Measurements from ENCODE around the gene SLC35F5.
"Not testable (repeated sequence)": the region's sequence is repeated elsewhere in the genome, so short reads cannot be mapped to it uniquely, and the experiment has no call there.

The SLC35F5 gene, protein sequence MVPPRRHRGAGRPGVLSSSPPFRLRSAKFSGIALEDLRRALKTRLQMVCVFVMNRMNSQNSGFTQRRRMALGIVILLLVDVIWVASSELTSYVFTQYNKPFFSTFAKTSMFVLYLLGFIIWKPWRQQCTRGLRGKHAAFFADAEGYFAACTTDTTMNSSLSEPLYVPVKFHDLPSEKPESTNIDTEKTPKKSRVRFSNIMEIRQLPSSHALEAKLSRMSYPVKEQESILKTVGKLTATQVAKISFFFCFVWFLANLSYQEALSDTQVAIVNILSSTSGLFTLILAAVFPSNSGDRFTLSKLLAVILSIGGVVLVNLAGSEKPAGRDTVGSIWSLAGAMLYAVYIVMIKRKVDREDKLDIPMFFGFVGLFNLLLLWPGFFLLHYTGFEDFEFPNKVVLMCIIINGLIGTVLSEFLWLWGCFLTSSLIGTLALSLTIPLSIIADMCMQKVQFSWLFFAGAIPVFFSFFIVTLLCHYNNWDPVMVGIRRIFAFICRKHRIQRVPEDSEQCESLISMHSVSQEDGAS

GRCh38 chr2:113756355-113757137 is at the start of gene SLC35F5:
TSS of gene SLC35F5 (minus strand) at chr2:113756642. CDS start at chr2:113756409, 233 bp downstream.
- DNase-seq (ENCODE audit: low read depth in 2 of 2), result peak; percentile 78 to 95

- DNase-seq (ENCODE audit: low read depth in 2 of 2), result no peak
These were observed 42.9 kb upstream of the SLC35F5 start for GRCh38 chr2:113799375-113799774.

DNA sequence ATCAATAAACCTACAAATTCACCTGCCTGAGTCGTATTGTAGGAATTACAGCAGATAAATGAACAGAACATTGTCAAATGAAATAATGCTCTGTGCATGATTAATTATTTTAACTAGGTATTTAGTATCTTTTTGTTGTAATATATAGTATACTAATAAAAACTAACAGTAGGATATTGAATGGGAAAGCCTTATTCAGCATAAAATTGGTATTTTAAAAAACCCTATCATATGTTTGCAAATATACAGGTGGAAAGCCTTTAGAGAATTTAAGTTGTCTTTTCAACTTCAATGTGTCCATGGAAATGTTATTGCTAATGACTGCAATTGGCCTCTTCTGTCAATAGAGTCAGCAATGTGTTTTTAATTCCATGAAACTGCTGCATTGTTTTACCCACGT is 40.8 kb upstream of the SLC35F5 start:
- no peak for DNase-seq (ENCODE audit: low read depth in 2 of 2)

DNA sequence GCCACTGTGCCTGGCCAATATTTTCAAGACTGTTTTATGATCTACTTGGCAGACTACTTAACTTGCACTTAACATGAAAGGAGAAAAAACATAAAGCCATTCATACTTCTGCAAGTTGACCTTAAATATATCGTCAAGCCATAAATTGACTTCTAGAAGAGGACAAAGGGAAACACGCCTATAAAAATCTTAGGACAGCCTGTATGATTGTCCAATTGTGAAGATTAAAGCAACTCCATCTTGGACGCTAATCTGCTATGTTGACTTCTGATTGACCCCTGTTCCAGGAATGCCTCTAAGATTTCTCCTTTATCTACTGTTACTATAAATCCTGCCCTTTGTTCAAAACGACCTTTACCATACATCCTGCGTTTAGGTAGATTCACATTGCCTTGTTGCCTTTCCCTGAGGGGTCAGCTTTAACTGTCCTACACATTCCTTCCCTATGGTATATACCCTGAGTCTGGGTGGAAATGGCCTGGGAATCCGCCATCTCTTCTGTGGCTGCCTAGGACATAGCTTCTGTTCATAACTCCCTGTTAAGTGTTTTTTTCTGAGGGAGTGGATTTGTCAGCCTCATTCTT is 40.2 kb upstream of the SLC35F5 start:
- no peak for DNase-seq (ENCODE audit: low read depth in 2 of 2)

DNA sequence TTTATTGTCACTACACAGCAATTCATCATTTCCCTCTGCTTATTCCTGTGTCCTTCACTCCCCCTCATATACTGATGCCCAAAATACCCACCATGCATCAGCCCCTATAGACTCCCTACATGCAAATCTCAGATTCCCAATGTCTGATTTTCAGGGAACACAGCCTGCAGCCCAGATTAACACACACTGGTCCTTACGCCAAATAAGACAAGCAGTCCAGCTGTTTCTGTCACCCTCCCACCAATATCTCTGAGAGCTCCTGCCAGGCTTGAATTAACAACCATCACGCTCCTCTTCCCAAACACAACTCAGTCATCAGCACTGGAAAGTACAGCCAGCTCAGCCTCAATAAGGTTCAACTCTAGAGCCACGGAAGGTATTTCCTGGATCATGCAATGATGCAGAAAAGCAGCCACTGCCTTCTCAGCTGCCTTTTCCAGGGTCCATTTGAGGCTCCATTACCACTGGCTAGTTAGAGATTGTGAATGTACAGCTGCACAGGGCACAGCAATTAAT is 39.0 kb upstream of the SLC35F5 start:
- DNase-seq (ENCODE audit: low read depth in 2 of 2), result no peak

DNA sequence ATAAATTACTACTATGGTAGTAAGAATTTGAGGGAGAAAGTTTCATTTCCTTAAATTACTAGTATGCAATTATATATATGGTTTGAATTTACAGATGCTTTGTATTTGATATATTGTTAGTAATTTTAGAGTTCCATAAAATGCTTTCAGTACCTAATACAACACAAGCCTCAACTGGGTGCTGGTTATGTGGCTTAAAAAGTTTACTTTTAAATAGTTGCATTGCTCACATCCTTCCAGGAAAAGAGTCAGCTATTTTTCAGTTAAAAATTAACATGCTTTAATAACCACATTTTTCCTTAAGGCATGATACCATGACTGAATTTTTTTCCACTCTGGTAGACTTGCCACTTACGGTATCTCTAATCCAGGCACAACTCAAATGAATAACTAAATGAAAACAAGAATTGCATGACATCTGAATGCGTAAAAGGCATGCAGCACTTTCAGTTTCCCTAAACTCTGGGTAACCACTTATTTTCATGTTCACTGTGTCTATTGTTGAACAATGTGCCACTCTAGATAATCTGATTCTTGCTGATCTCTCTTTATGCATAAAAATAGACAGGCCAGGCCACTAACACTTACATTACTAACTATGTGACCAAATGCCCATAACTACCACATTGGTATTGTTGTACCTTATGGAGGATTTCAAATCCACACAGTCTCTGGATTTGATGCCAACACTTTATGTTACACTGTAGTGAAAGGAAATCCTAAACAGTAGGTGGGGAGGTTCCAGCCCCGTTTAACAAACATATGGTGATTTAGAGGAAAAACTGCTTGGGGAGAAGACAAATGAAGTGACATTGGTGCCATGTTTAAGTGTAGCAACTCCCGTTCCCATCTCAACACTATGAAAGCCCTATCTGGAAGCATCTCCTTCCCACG is 35.5 kb upstream of the SLC35F5 start:
- no peak for DNase-seq (ENCODE audit: low read depth in 2 of 2)

GRCh38 chr2:113784823-113785744 is 28.6 kb upstream of the SLC35F5 start:
- DNase-seq (ENCODE audit: low read depth in 2 of 2), result no peak

DNA sequence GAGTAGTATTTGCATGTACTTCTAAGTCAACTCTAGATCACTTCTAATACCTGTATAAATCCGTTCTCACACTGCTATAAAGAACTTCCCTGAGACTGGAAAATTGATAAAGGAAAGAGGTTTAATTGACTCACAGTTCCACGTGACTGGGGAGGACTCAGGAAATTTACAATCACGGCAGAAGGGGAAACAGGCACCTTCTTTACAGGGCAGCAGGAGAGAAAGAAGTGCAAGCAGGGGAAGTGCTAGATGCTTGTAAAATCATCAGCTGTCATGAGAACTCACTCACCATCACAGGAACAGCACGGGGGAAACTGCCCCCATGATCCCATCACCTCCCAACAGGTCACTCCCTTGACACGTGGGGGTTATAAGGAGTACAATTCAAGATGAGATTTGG is 24.0 kb upstream of the SLC35F5 start:
- DNase-seq (ENCODE audit: low read depth in 2 of 2), result no peak

DNA sequence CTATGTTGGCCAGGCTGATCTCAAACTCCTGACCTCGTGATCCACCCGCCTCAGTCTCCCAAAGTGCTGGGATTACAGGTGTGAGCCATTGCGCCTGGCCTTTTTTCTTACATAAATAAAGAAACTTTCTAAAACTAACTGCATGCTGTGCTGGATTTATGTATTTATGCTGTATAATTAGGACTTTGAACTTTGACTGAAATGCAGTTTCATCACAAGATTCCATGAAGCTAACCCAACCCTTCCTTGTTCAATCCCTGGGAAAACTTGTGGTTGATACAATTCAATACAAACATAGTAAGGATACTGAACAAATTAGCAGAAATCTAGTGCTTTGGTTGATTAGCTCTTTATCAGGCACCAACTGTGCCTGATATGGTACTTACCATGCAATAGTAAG is 20.9 kb upstream of the SLC35F5 start:
- DNase-seq (ENCODE audit: low read depth in 2 of 2), result no peak

DNA sequence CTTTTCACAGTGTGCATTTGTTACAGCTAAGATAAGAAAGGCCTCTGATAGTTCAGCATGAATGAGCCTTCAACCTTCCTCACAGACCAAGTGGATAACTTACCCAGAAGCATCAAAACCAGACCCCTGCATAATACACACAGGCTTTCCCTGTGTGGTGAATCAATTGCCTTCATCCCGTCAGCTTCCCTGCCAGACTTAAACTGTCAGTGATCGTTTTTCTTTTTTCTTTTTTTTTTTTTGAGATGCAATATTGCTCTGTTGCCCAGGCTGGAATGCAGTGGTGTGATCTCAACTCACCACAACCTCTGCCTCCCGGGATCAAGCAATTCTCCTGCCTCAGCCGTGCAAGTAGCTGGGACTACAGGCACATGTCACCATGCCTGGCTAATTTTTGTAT is 20.5 kb upstream of the SLC35F5 start:
- no peak for DNase-seq (ENCODE audit: low read depth in 2 of 2)

- DNase-seq (ENCODE audit: low read depth in 2 of 2), result not testable (repeated sequence)
These were observed 18.2 kb upstream of the SLC35F5 start for GRCh38 chr2:113774616-113775015.

GRCh38 chr2:113770929-113771328 is 14.5 kb upstream of the SLC35F5 start:
- no peak for DNase-seq (ENCODE audit: low read depth in 2 of 2)

- no peak for DNase-seq (ENCODE audit: low read depth in 2 of 2)
These were observed 13.1 kb upstream of the SLC35F5 start for GRCh38 chr2:113769555-113769954.

- DNase-seq (ENCODE audit: low read depth in 2 of 2), result no peak
These were observed 12.3 kb upstream of the SLC35F5 start for GRCh38 chr2:113768770-113769169.

GRCh38 chr2:113767811-113768460 is 11.5 kb upstream of the SLC35F5 start:
- DNase-seq (ENCODE audit: low read depth in 2 of 2), result no peak

- DNase-seq (ENCODE audit: low read depth in 2 of 2), result no peak
These were observed 8.8 kb upstream of the SLC35F5 start for GRCh38 chr2:113765276-113765675.

DNA sequence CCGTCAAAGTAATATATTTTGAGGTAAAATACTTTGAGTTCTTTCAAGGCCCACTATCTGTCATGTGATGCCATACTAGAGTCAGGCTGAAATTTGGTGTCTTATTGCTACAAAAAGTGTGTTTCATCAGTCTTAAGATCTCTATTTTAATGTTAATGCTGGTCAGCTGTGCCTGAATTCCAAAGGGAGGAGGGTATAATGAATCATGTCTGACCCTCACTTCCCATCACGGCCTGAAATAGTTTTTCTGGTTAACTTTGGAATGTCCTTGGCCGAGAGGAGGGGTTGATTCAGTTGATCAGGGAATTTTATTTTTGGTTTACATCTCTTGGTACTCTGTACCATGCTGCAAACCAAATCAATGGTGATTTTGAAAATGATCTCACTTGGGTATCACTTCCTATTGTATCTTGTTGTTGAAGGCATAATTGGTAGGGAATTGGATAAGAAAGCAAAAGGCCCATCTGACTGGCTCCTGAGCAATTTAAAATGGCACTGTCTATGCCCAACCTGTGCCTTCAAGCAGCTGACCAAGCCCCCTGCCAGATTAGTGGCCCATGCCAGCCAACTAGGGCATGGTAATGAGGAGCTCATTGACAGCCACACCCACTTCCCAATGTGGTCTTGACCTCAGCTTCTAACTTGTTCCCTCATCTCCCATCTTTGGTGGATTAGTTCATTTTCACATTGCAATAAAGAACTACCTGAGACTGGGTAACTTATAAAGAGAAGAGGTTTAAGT is 6.1 kb upstream of the SLC35F5 start:
- DNase-seq (ENCODE audit: low read depth in 2 of 2), result no peak

GRCh38 chr2:113760400-113760799 is 4.0 kb upstream of the SLC35F5 start:
- DNase-seq (ENCODE audit: low read depth in 2 of 2), result no peak

DNA sequence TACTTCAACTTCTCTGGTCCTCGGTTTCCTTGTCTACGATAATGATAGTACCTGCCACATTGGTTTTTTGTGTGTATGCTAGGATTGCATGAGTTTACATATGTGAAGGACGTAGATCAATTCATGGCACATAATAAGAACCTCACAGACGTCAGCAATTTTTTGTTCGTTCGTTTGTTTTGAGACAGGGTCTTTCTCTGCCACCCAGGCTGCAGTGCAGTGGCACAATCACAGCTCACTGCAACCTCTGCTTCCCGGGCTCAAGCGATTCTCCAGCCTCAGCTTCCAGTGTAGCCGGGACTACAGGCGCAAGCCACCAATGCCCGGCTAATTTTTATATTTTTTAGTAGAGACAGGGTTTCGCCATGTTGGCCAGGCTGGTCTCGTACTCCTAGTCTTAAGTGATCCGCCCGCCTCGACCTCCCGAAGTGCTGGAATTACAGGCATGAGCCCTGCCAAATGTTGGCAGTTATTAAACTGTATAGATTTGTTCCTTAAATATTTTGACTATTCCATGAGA is 756 bp upstream of the SLC35F5 start:
- no peak for DNase-seq (ENCODE audit: low read depth in 2 of 2)

All from stimulated activated CD4-positive, alpha-beta T cell treated with anti-CD3 and anti-CD28 coated beads, Interleukin-1b, Interleukin-23, amount 100 ng/mL, for 1 hour (primary cell).